Upper lobe of left lung (tissue), 4 donors: ENCODE measurements around the gene MMP3.

Source experiments
- POLR2A ChIP-seq, 4 donors: fragments of 450-650 bp; IDR thresholded peaks; one replicate each; pipeline ENCODE4 v1.5.1; 2016 to 2017; ENCODE audit warnings: antibody characterized with exemption in 4 of 4, mild to moderate bottlenecking in 2 of 4
- POLR2AphosphoS5 ChIP-seq, 2 donors: sonication (generic); formaldehyde crosslinking; IDR thresholded peaks; one replicate each; pipeline ENCODE4 v1.5.1; 2017; ENCODE audit warnings: antibody characterized with exemption in 2 of 2
- TF ChIP-seq, protein P1 (sequence below), 6 experiments: fragments of 450-650 bp in 4 of 6; fragments of 200-600 bp in 2 of 6; sonication (generic) in 2 of 6; IDR thresholded peaks; one replicate each; pipeline ENCODE4 v1.5.1; 2016 to 2019; ENCODE audit warnings: antibody characterized with exemption in 6 of 6

- no peak for TF ChIP-seq POLR2AphosphoS5 (IDR thresholded peaks at IDR 0.05)
- TF ChIP-seq, protein P1, sequence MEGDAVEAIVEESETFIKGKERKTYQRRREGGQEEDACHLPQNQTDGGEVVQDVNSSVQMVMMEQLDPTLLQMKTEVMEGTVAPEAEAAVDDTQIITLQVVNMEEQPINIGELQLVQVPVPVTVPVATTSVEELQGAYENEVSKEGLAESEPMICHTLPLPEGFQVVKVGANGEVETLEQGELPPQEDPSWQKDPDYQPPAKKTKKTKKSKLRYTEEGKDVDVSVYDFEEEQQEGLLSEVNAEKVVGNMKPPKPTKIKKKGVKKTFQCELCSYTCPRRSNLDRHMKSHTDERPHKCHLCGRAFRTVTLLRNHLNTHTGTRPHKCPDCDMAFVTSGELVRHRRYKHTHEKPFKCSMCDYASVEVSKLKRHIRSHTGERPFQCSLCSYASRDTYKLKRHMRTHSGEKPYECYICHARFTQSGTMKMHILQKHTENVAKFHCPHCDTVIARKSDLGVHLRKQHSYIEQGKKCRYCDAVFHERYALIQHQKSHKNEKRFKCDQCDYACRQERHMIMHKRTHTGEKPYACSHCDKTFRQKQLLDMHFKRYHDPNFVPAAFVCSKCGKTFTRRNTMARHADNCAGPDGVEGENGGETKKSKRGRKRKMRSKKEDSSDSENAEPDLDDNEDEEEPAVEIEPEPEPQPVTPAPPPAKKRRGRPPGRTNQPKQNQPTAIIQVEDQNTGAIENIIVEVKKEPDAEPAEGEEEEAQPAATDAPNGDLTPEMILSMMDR (IDR thresholded peaks at IDR 0.05) = peak in 2 of 6 experiments; percentile 15 to 28
- TF ChIP-seq POLR2A (IDR thresholded peaks at IDR 0.05) = no peak
Measured at GRCh38 chr11:102807921-102808320, 35.5 kb downstream of the MMP3 start.
